OCI-LY1 (cell line): ENCODE data around the gene UBASH3B.

Experiments used
- CTCF ChIP-seq: fragments of 200-600 bp; sonication (generic), shearing (Covaris generic); IDR thresholded peaks from 2 replicates; pipeline ENCODE4 v1.5.1; 2017; ENCODE audit warnings: mild to moderate bottlenecking, antibody characterized with exemption, low read length, moderate library complexity, mixed read lengths
- EZH2 ChIP-seq: fragments of 200-600 bp; sonication (generic), shearing (Covaris generic); IDR thresholded peaks from 2 replicates; pipeline ENCODE4 v1.8.0; 2017; ENCODE audit warnings: borderline replicate concordance, mixed run types, mild to moderate bottlenecking, antibody characterized with exemption, low read length, moderate library complexity, mixed read lengths

- TF ChIP-seq CTCF (no peak), EZH2 (no peak)
These were observed 86.9 kb downstream of the UBASH3B start for GRCh38 chr11:122742301-122743018.
